Adrenal gland (tissue), 12 donors: ENCODE data around the gene MED25. TPM values are rescaled to one million over a fixed set of nuclear protein-coding genes. Genes with fewer than 3 reads are reported as not detected.

ENCODE experiments used
- DNase-seq, 7 donors: peaks; one replicate each; pipeline ENCODE4 v3.0.0-alpha.2; 2019 to 2020
- H3K27ac ChIP-seq, 5 donors: fragments of 200-600 bp; sonication (generic) in 4 of 5; 1 replicate in 3 of 5; 2 replicates in 2 of 5; pipeline versions ENCODE4 v1.5.1 to v1.8.0; 2016 to 2020; ENCODE audit warnings: mild to moderate bottlenecking in 1 of 5
- H3K27me3 ChIP-seq: fragments of 200-600 bp; 2 replicates; pipeline ENCODE4 v1.8.0; 2021
- H3K36me3 ChIP-seq, 2 donors: fragments of 200-600 bp; replicated peaks in 1 of 2; 1 replicate in 1 of 2; 2 replicates in 1 of 2; pipeline versions ENCODE4 v1.5.1 to v1.8.0; 2018 to 2022
- H3K4me1 ChIP-seq, 2 donors: fragments of 200-600 bp; replicated peaks in 1 of 2; 1 replicate in 1 of 2; 2 replicates in 1 of 2; pipeline versions ENCODE4 v1.5.1 to v1.8.0; 2018 to 2021
- H3K4me3 ChIP-seq, 4 donors: fragments of 200-600 bp; sonication (generic) in 3 of 4; one replicate each; pipeline ENCODE4 v1.5.1; 2016 to 2018
- H3K9me3 ChIP-seq, 3 donors: fragments of 200-600 bp; sonication (generic) in 1 of 3; replicated peaks in 1 of 3; 1 replicate in 2 of 3; 2 replicates in 1 of 3; pipeline versions ENCODE4 v1.5.1 to v1.8.0; 2016 to 2021
- POLR2A ChIP-seq, 2 donors: fragments of 450-650 bp; IDR thresholded peaks; one replicate each; pipeline ENCODE4 v1.6.1; 2017; ENCODE audit warnings: antibody characterized with exemption in 2 of 2, mild to moderate bottlenecking in 2 of 2, moderate library complexity in 1 of 2
- WGBS, 4 donors: extraction: QIAGEN DNeasy Blood & Tissue Kit in 2 of 4; methylation state at CpG; one replicate each; pipeline versions ENCODE4 v1.1.5 to v1.1.7; 2013 to 2017; 5-methylcytosine and 5-hydroxymethylcytosine counted together
- intact Hi-C, 2 donors: fragments of 100-400 bp; cut with DNase I; formaldehyde crosslinking; loops; one replicate each; pipeline versions ENCODE4 v1.14.1 to v1.15.0; 2022 to 2023
- polyA plus RNA-seq, 3 donors: library from polyadenylated mRNA; stranded (reverse); fragments of 200-250 nt in 2 of 3; fragments of 350-450 nt in 1 of 3; fragmentation: Illumina TruSeq in 1 of 3; extraction: RNeasy Lipid Tissue Mini Kit (QIAGEN cat#74804) in 1 of 3; gene quantifications; one replicate each; pipeline ENCODE4 v1.2.3, GENCODE V29; 2013 to 2014
- total RNA-seq, 9 donors: library from RNA; depleted of rRNA in 4 of 9; stranded (reverse); fragments of >200 nt in 4 of 9; fragments of 120-200 nt in 1 of 9; fragmentation: NEBNext Ultra II Directional in 1 of 9; extraction: Animal tissue kit (Norgen Biotek cat#: 25700) in 1 of 9; gene quantifications; one replicate each; pipeline versions ENCODE4 v1.1.0 to v1.2.4, GENCODE V29; 2013 to 2023
- TF ChIP-seq, protein P1 (sequence below), 6 experiments: fragments of 450-650 bp in 4 of 6; fragments of 200-600 bp in 2 of 6; sonication (generic) in 1 of 6; IDR thresholded peaks; 1 replicate in 5 of 6; 2 replicates in 1 of 6; pipeline versions ENCODE4 v1.5.1 to v1.8.0; 2016 to 2021; ENCODE audit warnings: antibody characterized with exemption in 6 of 6, mild to moderate bottlenecking in 2 of 6, moderate library complexity in 1 of 6
- donor health status: healthy with polysubstance abuse.
- donor health status: Bipolar disorder and iron deficiency.
- donor health status: DM: yes; HTN: yes; CAD: no.
- donor health status: DM: no; HTN: no; CAD: no.
- donor health status: DM: no; HTN: no; CAD: no.
- donor health status: DM: yes; HTN: yes; CAD: no.

Gene MED25
- total and polyA plus RNA-seq, 12 donors: 36.2 to 457 (median 107) TPM

DNA sequence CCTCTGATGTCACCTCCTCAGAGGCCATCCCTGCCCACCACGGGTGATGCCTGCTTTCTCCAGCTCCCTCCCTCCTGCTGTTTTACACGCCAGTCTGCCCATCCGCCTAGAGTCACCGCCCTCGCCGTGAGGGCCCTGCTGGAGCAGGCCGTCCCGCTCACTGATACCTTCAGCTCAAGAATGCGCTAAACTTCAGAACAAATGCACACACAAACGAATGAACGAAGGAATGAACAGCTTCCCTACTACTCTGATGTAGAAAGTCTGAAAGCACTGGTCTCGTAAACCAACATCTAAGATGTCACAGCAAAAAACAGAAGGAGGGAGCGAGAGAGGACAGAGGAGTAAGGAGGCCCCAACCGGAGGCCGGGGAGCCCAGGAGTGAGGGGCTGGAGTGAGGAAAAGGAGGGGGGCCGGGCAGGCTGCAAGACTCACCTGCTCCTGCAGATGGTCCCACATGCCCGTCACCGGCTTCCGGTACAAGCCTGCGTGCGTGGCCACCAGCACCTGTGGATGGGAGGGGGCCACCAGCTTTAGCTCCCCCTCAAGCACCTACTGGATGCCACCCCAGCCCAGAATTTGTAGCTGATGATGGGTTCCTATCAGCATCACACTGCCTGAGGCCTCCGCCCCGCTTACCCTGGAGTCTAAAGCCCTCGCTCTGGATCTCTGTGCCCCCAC is 45.3 kb downstream of the MED25 start:
- intact Hi-C loops: no loop called here
- Histone ChIP-seq H3K36me3 (peaks cover 0 to 51% of the 10 kb centered on the region in 2 donors), H3K9me3 (no peaks in the 10 kb centered on the region), H3K27ac (peak overlapping the region in 1 of 5 donors; percentile 6), H3K27me3 (no peaks in the 10 kb centered on the region), H3K4me3 (no peak overlapping the region), H3K4me1 (peaks cover 41 to 79% of the 10 kb centered on the region in 2 donors)
- WGBS, 4 donors: 91 to 93% (median 92%) methylated on average over 21 to 24 of the region's 24 CpGs
- no peak for TF ChIP-seq POLR2A (IDR thresholded peaks at IDR 0.05)
- TF ChIP-seq, protein P1, sequence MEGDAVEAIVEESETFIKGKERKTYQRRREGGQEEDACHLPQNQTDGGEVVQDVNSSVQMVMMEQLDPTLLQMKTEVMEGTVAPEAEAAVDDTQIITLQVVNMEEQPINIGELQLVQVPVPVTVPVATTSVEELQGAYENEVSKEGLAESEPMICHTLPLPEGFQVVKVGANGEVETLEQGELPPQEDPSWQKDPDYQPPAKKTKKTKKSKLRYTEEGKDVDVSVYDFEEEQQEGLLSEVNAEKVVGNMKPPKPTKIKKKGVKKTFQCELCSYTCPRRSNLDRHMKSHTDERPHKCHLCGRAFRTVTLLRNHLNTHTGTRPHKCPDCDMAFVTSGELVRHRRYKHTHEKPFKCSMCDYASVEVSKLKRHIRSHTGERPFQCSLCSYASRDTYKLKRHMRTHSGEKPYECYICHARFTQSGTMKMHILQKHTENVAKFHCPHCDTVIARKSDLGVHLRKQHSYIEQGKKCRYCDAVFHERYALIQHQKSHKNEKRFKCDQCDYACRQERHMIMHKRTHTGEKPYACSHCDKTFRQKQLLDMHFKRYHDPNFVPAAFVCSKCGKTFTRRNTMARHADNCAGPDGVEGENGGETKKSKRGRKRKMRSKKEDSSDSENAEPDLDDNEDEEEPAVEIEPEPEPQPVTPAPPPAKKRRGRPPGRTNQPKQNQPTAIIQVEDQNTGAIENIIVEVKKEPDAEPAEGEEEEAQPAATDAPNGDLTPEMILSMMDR (IDR thresholded peaks at IDR 0.05): no peak
- DNase-seq: peak in 4 of 7 donors; percentile 29 to 57 (median 40)

DNA sequence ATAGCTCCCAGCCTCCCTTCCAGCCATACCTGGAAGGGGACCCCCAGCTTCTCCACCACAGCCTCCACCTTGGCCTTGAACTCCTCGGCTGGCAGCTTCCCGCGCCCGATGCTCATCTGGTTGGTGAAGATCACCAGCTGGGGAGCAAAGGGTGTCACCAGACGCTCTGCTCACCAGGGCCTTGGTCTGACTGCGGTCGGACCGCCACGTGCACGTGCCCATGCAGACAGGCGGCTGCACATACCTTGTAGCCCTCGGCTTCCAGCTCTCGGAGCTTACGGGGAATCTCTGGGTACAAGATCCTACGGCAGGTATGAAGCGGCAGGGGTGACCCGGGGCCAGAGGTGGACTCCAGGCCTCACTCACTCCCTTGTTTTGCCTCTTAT is 45.8 kb downstream of the MED25 start:
- DNase-seq: peak in 3 of 7 donors; percentile 24 to 31 (median 29)
- no peaks in the 10 kb centered on the region for H3K9me3 ChIP-seq
- 65 to 70% (median 70%) methylated on average over 17 of the region's 17 CpGs; no CpG with 5 or more reads in 1 of the 4 donors for WGBS, 4 donors
- no peaks in the 10 kb centered on the region for H3K27me3 ChIP-seq
- TF ChIP-seq, protein P1 (IDR thresholded peaks at IDR 0.05): no peak
- TF ChIP-seq POLR2A (IDR thresholded peaks at IDR 0.05): no peak
- intact Hi-C loops: no loop called here
- H3K27ac ChIP-seq: peak overlapping the region in 1 of 5 donors; percentile 6
- peaks cover 0 to 47% of the 10 kb centered on the region in 2 donors for H3K36me3 ChIP-seq
- H3K4me3 ChIP-seq: no peak overlapping the region
- peaks cover 44 to 79% of the 10 kb centered on the region in 2 donors for H3K4me1 ChIP-seq

DNA sequence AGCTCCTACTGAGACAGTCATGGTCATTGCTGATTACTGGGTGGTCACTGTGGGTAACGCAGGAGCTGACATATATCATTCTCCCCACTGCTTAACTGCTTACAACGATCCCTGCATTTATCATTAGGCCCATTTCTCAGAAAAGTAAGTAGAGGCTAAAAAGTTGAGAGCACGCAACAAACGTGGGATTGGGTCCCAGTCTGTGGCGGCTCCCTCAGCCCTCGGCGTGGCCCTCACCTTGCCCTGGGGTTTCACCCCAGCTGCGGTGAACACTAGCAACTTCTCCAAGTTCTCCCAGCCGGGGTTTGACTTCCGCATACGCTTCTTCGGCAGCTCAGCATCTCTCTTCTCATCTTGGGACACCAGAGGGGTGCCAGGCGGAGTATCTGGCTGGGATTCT is 46.8 kb downstream of the MED25 start:
- peak in 1 of 7 donors; percentile 42 for DNase-seq
- TF ChIP-seq, protein P1 (IDR thresholded peaks at IDR 0.05): no peak
- no peak for TF ChIP-seq POLR2A (IDR thresholded peaks at IDR 0.05)
- WGBS, 4 donors: 70 to 84% (median 74%) methylated on average over 9 to 13 of the region's 13 CpGs
- no peaks in the 10 kb centered on the region for H3K9me3 ChIP-seq
- H3K27ac ChIP-seq: peak overlapping the region in 2 of 5 donors; percentile 49 to 70
- no peaks in the 10 kb centered on the region for H3K27me3 ChIP-seq
- H3K36me3 ChIP-seq: peaks cover 0 to 40% of the 10 kb centered on the region in 2 donors
- peaks cover 47 to 73% of the 10 kb centered on the region in 2 donors for H3K4me1 ChIP-seq
- H3K4me3 ChIP-seq: peak overlapping the region in 1 of 4 donors; percentile 4
- intact Hi-C loops: no loop called here

GRCh38 chr19:49866933-49867782 is 49.1 kb downstream of the MED25 start, which contains the start of gene PNKP:
TSS of gene PNKP (minus strand) at chr19:49867576. CDS start at chr19:49867204, 372 bp downstream.
- 0 to 1% (median 1%) methylated on average over 15 to 65 of the region's 65 CpGs for WGBS, 4 donors
- Histone ChIP-seq H3K27me3 (no peaks in the 10 kb centered on the region), H3K9me3 (no peaks in the 10 kb centered on the region), H3K36me3 (peaks cover 0 to 28% of the 10 kb centered on the region in 2 donors), H3K27ac (peak within 1 kb of the TSS; percentile 68 to 95 (median 85)), H3K4me1 (peaks cover 41 to 66% of the 10 kb centered on the region in 2 donors), H3K4me3 (peak within 1 kb of the TSS; percentile 49 to 89 (median 62))
- intact Hi-C loops: no loop called here
- DNase-seq: peak; percentile 90 to 96 (median 93)
- peak in 1 of 2 donors; percentile 57 for TF ChIP-seq POLR2A (IDR thresholded peaks at IDR 0.05)
- TF ChIP-seq, protein P1 (IDR thresholded peaks at IDR 0.05): no peak
